H7 (cell line): ENCODE measurements around the gene RBM34. TPM values are rescaled to one million over a fixed set of nuclear protein-coding genes. Genes with fewer than 3 reads are reported as not detected.
"Not testable (repeated sequence)": the region's sequence is repeated elsewhere in the genome, so short reads cannot be mapped to it uniquely, and the experiment has no call there.

Experiments used
- DNase-seq: peaks from one replicate; pipeline ENCODE4 v3.0.0; 2012
- H3K27me3 ChIP-seq: 2 replicates; pipeline ENCODE4 v1.6.0; 2011; ENCODE audit warnings: mild to moderate bottlenecking, low read length; ENCODE audit not compliant: control insufficient read depth, insufficient read depth
- H3K36me3 ChIP-seq: replicated peaks from 2 replicates; pipeline ENCODE4 v1.5.1; 2011; ENCODE audit warnings: low read length; ENCODE audit not compliant: control insufficient read depth, insufficient read depth
- H3K4me3 ChIP-seq: 2 replicates; pipeline ENCODE4 v1.5.1; 2011; ENCODE audit warnings: low read depth, mild to moderate bottlenecking, control low read depth, low read length, moderate library complexity; ENCODE audit not compliant: insufficient read depth
- total RNA-seq: library from RNA; depleted of rRNA; stranded (reverse); fragments of >200 nt; shearing (Covaris generic); gene quantifications from 2 replicates; pipeline ENCODE4 v1.2.3, GENCODE V29; 2014

RBM34 gene
- total RNA-seq, 1 experiment from 2014 or later: 101 TPM

- no peak overlapping the region for H3K4me3 ChIP-seq
- no peak for DNase-seq
- no peaks in the 10 kb centered on the region for H3K27me3 ChIP-seq
- no peaks in the 10 kb centered on the region for H3K36me3 ChIP-seq
These were observed 62.5 kb downstream of the RBM34 start for GRCh38 chr1:235098547-235098946.

GRCh38 chr1:235097501-235097900 is 63.5 kb downstream of the RBM34 start:
- H3K27me3 ChIP-seq, DNase-seq, H3K36me3 ChIP-seq, H3K4me3 ChIP-seq: not testable (repeated sequence)

DNA sequence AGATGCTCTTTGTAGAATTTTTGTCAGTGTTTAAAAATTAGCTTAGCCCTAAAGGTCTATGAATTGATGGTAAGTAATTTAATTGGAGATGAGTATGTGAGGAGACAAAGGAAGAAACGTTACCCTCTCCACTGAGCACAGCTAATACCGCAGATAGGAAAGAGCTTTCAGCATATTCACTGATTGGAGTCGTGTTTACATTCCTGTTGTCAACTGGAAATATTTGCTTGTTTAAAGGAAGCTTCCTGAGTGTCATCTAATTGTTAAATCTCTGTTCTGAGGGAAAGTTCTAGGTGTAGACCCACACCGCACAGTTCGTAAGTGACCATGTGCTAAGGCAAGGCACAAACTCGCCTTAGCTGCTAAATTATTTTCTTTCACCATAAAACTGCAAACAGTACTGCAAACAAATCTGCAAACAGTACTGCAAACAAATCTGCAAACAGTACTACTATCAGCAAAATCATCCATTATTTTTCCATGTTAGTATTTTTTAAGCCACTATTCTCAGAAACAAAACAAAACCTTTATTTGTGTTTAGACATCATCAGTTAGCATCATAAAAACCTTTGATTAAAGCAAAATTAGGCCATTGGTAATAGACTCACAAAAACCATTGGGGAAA is 65.0 kb downstream of the RBM34 start:
- DNase-seq: no peak
- Histone ChIP-seq H3K36me3 (no peaks in the 10 kb centered on the region), H3K4me3 (no peak overlapping the region), H3K27me3 (no peaks in the 10 kb centered on the region)

DNA sequence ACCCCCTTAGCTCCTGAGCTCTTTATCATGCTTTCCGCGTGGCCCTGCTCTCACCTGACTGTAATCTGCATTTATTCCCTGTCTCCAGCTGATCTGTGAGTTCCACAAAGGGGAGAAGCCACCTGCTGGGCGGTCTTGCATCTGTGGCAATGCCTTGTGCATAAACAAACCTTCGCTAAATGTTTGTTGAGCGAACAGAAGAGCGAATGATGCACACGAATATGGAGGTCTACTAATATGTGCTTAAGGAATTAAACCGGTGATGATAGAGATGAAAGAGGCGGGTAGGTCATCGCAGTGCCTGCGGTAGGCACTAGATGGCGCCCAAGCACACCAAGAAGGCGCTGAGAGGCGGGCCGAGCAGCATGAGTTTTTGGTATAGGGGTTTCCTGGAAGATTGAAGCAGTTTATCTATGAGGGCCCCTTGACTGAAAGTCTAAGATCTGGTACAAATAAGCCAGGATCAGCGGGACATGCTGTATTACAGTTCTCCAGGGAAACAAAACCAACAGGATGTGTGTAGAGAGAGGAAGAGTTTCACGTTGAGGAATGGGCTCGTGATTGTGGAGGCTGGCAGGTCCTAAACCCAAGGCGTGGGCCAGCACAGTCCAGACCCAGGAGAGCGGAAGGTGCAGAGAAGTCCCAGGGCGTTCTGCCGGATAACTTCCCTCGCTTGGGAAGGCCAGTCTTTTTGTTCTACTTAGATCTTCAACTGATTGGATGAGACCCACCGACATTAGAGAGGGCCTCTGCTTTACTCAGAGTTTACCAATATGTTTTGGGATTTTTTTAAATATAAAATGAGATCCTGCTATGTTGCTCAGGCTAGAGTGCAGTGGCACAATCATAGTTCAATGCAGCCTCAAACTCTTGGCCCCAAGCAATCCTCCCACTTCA is 67.1 kb downstream of the RBM34 start:
- H3K27me3 ChIP-seq: no peaks in the 10 kb centered on the region
- no peaks in the 10 kb centered on the region for H3K36me3 ChIP-seq
- DNase-seq: peak; percentile 84
- peak overlapping the region; percentile 45 for H3K4me3 ChIP-seq

DNA sequence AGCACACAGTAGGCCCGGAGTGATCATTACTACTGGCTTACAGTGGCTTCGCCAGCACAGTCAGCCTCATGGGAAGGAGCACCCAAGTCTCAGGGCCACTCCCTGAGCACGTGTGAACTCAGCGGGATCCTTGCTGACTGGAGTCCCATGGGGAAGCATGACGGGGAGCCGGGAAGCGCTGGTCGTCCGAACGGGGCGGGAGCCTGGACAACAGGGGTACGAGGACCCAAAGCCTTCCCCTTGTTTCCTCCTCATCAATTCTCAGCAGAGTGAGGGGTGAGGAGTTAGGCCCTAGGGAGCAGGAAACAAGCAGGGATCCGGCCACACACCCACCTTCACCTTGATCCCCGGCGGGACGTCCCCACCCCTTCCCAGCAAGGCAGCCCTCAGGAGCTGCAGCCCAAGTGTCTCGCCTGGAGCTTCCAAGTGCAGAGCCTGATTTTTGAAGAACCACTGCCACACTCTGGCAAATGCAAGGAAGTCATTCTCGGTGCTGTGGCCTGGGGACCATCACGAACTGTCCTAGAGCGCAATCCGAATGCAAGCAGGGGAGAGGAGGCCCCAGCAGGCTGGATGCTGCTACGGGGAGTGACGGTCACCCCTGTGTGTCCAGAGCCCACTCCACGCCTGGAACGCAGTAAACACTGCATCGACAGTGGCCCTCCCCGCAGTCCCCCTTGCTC is 67.9 kb downstream of the RBM34 start:
- no peaks in the 10 kb centered on the region for H3K27me3 ChIP-seq
- peak overlapping the region; percentile 45 for H3K4me3 ChIP-seq
- no peaks in the 10 kb centered on the region for H3K36me3 ChIP-seq
- DNase-seq: peak; percentile 80

DNA sequence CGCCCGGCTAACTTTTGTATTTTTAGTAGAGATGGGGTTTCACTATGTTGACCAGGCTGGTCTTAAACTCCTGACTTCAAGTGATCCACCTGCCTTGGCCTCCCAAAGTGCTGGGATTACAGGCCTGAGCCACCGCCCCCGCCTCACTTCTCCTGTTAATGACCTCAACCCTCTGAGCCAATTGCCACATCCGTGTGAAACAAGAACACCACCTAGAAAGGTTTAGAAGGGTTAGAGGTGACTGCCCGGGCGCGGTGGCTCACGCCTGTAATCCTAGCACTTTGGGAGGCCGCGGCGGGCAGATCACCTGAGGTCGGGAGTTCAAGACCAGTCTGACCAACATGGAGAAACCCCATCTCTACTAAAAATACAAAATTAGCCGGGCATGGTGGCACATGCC is 68.6 kb downstream of the RBM34 start:
- not testable (repeated sequence) for DNase-seq, H3K27me3 ChIP-seq, H3K36me3 ChIP-seq, H3K4me3 ChIP-seq

DNA sequence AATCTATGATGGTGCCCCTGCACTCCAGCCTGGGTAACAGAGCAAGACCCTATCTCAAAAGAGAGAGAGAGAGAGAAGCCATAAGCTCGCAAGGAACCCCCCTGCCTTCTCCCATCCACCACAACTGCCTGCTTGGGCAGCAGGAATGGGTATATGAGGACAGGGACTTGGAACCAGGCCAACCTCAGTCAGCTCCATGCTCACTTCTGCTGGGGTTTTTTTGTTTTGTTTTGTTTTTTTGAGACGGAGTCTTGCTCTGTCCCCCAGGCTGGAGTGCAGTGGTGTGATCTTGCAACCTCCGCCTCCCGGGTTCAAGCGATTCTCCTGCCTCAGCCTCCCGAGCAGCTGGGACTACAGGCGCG is 69.0 kb downstream of the RBM34 start:
- H3K27me3 ChIP-seq, H3K4me3 ChIP-seq, DNase-seq, H3K36me3 ChIP-seq: not testable (repeated sequence)

GRCh38 chr1:235091319-235092044 is 69.6 kb downstream of the RBM34 start:
- H3K4me3 ChIP-seq, H3K27me3 ChIP-seq, DNase-seq, H3K36me3 ChIP-seq: not testable (repeated sequence)

GRCh38 chr1:235090406-235091069 is 70.5 kb downstream of the RBM34 start:
- DNase-seq: peak; percentile 77
- no peaks in the 10 kb centered on the region for H3K36me3 ChIP-seq
- no peaks in the 10 kb centered on the region for H3K27me3 ChIP-seq
- no peak overlapping the region for H3K4me3 ChIP-seq

DNA sequence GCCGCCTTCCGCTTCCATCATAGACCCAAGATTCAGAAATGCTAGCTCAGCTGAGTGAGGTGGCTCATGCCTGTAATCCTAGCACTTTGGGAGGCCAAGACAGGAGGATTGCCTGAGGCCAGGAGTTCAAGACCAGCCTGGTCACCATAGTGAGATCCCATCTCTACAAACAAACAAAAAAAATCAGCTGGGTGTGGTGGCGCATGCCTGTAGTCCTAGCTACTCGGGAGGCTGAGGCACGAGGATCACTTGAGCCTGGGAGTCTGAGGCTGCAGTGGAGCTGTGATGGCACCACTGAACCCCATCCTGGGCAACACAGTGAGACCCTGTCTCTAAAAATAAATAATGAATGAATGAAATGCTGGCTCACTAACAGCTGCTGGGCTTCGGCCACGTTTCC is 72.1 kb downstream of the RBM34 start:
- H3K36me3 ChIP-seq: no peaks in the 10 kb centered on the region
- no peak overlapping the region for H3K4me3 ChIP-seq
- no peak for DNase-seq
- H3K27me3 ChIP-seq: no peaks in the 10 kb centered on the region

DNA sequence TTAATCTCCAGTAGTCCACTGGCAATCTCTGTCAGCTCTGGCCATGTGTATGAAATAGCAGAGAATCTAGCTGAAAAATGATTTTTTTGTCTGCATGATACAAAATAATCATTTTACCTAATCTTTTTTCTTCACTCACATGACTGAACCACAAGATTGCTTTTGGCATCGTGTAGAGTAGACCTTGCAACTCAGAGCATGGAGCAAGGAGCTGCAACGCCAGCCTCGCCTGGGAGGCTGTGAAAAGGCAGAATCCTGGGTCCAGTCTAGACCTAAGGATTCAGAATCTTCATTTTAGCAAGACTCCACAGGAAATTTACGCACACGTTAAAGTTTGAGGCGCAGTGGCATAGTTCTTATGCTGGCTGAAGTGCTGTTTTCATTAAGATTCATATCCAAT is 72.6 kb downstream of the RBM34 start:
- Histone ChIP-seq H3K4me3 (no peak overlapping the region), H3K36me3 (no peaks in the 10 kb centered on the region), H3K27me3 (no peaks in the 10 kb centered on the region)
- no peak for DNase-seq

DNA sequence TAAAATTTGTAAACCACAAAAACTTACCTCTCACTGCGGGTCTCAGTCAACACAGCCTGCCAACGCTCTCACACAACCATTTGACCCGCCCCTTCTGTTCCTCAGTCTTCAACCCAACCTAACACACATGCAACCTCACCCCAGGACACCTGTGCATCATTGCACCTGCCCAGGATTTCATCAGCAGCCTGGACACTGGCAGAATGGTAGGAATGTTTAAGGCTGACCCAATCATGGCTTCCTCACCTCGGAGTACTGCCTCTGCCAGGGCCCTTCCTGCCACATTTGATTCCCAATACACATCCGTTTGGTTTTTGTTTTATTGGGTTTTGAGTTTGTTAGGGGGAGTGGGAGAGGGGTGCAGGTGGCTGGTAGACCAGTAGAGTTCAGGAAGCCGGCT is 73.1 kb downstream of the RBM34 start:
- Histone ChIP-seq H3K4me3 (no peak overlapping the region), H3K36me3 (no peaks in the 10 kb centered on the region), H3K27me3 (no peaks in the 10 kb centered on the region)
- DNase-seq: no peak

DNA sequence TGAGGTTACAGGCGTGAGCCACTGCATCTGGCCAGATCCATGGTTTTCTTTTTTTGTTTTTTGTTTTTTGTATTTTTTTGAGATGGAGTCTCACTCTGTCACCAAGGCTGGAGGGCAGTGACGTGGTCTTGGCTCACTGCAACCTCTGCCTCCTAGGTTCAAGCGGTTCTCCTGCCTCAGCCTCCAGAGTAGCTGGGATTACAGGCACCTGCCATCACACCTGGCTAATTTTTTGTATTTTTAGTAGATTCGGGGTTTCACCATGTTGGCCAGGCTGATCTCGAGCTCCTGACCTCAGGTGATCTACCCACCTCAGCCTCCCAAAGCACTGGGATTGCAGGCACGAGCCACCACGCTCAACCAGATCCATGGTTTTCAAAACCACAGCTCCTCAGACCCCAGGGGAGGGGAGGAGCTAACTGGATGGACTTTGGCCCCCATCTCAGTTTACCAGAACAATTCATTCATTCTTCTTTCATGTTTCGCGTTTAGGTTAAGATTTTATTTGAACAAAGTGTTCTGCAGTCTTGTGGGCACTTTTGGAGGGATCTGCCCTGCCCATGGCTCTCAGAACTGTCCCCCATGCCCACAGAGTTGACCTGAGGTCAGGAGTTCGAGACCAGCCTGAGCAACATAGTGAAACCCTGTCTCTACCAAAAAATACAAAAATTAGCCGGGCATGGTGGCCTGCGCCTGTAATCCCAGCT is 75.5 kb downstream of the RBM34 start:
- not testable (repeated sequence) for H3K27me3 ChIP-seq, DNase-seq, H3K4me3 ChIP-seq, H3K36me3 ChIP-seq
